Measurements from ENCODE around the gene ACTC1. TPM values are rescaled to one million over a fixed set of nuclear protein-coding genes. Genes with fewer than 3 reads are reported as not detected.

ACTC1 gene
- total and polyA plus RNA-seq, 2 experiments from 2014 or later, result 26.2 to 35.9 TPM

GRCh38 chr15:34759347-34759746 lies 36.0 kb downstream of the ACTC1 start:
- DNase-seq (ENCODE audit: low spot score) (no peak), ATAC-seq (no peak)
- H2AFZ ChIP-seq, result no peak overlapping the region
- Mint-ChIP-seq H3K27ac (no peak overlapping the region), H3K4me1 (peaks cover 21% of the 10 kb centered on the region), H3K36me3 (ENCODE audit: low read depth) (no peaks in the 10 kb centered on the region), H3K9me3 (no peaks in the 10 kb centered on the region), H3K27me3 (ENCODE audit: insufficient read depth, low read depth, poor library complexity) (peaks cover 27% of the 10 kb centered on the region), H3K4me3 (no peak overlapping the region)
- H3F3A ChIP-seq (replicated peaks; ENCODE audit: low read depth), result no peaks in the 10 kb centered on the region
- H3K9me2 ChIP-seq (ENCODE audit: insufficient read depth), result no peaks in the 10 kb centered on the region
- no peaks in the 10 kb centered on the region; the same call in 1 of the 2 replicates for H3K4me1 ChIP-seq (ENCODE audit: insufficient read depth)
- H3K4me3 ChIP-seq, result no peak overlapping the region
- no peak overlapping the region for H3K4me2 ChIP-seq
- peaks cover 45% of the 10 kb centered on the region for H3K27me3 ChIP-seq (ENCODE audit: insufficient read depth)
- H4K20me1 ChIP-seq (replicated peaks; ENCODE audit: insufficient read depth), result no peaks in the 10 kb centered on the region
- no peaks in the 10 kb centered on the region for H3K79me2 ChIP-seq (replicated peaks; ENCODE audit: insufficient read depth)
- TF ChIP-seq POLR2AphosphoS5 (IDR thresholded peaks at IDR 0.05; ENCODE audit: low read depth) (no peak), CTCF (conservative IDR thresholded peaks at IDR 0.05; ENCODE audit: low read depth in 2 of 2) (no peak), EZH2 (IDR thresholded peaks at IDR 0.05; ENCODE audit: low read depth, unreplicated experiment) (no peak), ZNF331 (CRISPR knock-in tag; IDR thresholded peaks at IDR 0.05; ENCODE audit: low read depth) (no peak), NANOG (IDR thresholded peaks at IDR 0.05; ENCODE audit: borderline replicate concordance) (no peak), STAT1 (IDR thresholded peaks at IDR 0.05; ENCODE audit: unreplicated experiment) (no peak), ZNF114 (CRISPR knock-in tag; IDR thresholded peaks at IDR 0.05) (no peak), EZH2phosphoT487 (IDR thresholded peaks at IDR 0.05; ENCODE audit: unreplicated experiment) (no peak), CREB1 (CRISPR knock-in tag; IDR thresholded peaks at IDR 0.05; ENCODE audit: low read depth) (no peak), JUNB (IDR thresholded peaks at IDR 0.05; ENCODE audit: unreplicated experiment) (no peak), ETS1 (IDR thresholded peaks at IDR 0.05) (no peak)
- TF ChIP-seq, protein P1, sequence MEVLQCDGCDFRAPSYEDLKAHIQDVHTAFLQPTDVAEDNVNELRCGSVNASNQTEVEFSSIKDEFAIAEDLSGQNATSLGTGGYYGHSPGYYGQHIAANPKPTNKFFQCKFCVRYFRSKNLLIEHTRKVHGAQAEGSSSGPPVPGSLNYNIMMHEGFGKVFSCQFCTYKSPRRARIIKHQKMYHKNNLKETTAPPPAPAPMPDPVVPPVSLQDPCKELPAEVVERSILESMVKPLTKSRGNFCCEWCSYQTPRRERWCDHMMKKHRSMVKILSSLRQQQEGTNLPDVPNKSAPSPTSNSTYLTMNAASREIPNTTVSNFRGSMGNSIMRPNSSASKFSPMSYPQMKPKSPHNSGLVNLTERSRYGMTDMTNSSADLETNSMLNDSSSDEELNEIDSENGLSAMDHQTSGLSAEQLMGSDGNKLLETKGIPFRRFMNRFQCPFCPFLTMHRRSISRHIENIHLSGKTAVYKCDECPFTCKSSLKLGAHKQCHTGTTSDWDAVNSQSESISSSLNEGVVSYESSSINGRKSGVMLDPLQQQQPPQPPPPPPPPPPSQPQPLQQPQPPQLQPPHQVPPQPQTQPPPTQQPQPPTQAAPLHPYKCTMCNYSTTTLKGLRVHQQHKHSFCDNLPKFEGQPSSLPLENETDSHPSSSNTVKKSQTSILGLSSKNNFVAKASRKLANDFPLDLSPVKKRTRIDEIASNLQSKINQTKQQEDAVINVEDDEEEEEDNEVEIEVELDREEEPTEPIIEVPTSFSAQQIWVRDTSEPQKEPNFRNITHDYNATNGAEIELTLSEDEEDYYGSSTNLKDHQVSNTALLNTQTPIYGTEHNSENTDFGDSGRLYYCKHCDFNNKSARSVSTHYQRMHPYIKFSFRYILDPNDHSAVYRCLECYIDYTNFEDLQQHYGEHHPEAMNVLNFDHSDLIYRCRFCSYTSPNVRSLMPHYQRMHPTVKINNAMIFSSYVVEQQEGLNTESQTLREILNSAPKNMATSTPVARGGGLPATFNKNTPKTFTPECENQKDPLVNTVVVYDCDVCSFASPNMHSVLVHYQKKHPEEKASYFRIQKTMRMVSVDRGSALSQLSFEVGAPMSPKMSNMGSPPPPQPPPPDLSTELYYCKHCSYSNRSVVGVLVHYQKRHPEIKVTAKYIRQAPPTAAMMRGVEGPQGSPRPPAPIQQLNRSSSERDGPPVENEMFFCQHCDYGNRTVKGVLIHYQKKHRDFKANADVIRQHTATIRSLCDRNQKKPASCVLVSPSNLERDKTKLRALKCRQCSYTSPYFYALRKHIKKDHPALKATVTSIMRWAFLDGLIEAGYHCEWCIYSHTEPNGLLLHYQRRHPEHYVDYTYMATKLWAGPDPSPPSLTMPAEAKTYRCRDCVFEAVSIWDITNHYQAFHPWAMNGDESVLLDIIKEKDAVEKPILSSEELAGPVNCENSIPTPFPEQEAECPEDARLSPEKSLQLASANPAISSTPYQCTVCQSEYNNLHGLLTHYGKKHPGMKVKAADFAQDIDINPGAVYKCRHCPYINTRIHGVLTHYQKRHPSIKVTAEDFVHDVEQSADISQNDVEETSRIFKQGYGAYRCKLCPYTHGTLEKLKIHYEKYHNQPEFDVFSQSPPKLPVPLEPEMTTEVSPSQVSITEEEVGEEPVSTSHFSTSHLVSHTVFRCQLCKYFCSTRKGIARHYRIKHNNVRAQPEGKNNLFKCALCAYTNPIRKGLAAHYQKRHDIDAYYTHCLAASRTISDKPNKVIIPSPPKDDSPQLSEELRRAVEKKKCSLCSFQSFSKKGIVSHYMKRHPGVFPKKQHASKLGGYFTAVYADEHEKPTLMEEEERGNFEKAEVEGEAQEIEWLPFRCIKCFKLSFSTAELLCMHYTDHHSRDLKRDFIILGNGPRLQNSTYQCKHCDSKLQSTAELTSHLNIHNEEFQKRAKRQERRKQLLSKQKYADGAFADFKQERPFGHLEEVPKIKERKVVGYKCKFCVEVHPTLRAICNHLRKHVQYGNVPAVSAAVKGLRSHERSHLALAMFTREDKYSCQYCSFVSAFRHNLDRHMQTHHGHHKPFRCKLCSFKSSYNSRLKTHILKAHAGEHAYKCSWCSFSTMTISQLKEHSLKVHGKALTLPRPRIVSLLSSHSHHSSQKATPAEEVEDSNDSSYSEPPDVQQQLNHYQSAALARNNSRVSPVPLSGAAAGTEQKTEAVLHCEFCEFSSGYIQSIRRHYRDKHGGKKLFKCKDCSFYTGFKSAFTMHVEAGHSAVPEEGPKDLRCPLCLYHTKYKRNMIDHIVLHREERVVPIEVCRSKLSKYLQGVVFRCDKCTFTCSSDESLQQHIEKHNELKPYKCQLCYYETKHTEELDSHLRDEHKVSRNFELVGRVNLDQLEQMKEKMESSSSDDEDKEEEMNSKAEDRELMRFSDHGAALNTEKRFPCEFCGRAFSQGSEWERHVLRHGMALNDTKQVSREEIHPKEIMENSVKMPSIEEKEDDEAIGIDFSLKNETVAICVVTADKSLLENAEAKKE (CRISPR knock-in tag; IDR thresholded peaks at IDR 0.05), result no peak
- TF ChIP-seq, protein P2, sequence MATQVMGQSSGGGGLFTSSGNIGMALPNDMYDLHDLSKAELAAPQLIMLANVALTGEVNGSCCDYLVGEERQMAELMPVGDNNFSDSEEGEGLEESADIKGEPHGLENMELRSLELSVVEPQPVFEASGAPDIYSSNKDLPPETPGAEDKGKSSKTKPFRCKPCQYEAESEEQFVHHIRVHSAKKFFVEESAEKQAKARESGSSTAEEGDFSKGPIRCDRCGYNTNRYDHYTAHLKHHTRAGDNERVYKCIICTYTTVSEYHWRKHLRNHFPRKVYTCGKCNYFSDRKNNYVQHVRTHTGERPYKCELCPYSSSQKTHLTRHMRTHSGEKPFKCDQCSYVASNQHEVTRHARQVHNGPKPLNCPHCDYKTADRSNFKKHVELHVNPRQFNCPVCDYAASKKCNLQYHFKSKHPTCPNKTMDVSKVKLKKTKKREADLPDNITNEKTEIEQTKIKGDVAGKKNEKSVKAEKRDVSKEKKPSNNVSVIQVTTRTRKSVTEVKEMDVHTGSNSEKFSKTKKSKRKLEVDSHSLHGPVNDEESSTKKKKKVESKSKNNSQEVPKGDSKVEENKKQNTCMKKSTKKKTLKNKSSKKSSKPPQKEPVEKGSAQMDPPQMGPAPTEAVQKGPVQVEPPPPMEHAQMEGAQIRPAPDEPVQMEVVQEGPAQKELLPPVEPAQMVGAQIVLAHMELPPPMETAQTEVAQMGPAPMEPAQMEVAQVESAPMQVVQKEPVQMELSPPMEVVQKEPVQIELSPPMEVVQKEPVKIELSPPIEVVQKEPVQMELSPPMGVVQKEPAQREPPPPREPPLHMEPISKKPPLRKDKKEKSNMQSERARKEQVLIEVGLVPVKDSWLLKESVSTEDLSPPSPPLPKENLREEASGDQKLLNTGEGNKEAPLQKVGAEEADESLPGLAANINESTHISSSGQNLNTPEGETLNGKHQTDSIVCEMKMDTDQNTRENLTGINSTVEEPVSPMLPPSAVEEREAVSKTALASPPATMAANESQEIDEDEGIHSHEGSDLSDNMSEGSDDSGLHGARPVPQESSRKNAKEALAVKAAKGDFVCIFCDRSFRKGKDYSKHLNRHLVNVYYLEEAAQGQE (IDR thresholded peaks at IDR 0.05; ENCODE audit: unreplicated experiment), result no peak
- H3K27ac ChIP-seq (ENCODE audit: low read depth), result no peak overlapping the region
- no peaks in the 10 kb centered on the region for H3K36me3 ChIP-seq (ENCODE audit: insufficient read depth)
